Ectodermal cell (in vitro differentiated cells): ENCODE measurements around the gene EPHX1.

Source experiments
- H3K27ac ChIP-seq: 2 replicates; pipeline ENCODE4 v1.7.0; 2013; ENCODE audit warnings: mild to moderate bottlenecking, low read depth, low read length; ENCODE audit not compliant: insufficient read depth, poor library complexity, severe bottlenecking
- H3K27me3 ChIP-seq: 2 replicates; pipeline ENCODE4 v1.7.0; 2013; ENCODE audit warnings: mild to moderate bottlenecking, low read length; ENCODE audit not compliant: insufficient read depth, control insufficient read depth, poor library complexity, severe bottlenecking
- H3K36me3 ChIP-seq: one replicate; pipeline ENCODE4 v1.7.0; 2013; ENCODE audit warnings: low read length; ENCODE audit not compliant: control insufficient read depth, insufficient read depth
- H3K4me1 ChIP-seq: one replicate; pipeline ENCODE4 v1.7.0; 2013; ENCODE audit warnings: low read length; ENCODE audit not compliant: control insufficient read depth, insufficient read depth
- H3K4me3 ChIP-seq: 2 replicates; pipeline ENCODE4 v1.7.0; 2013; ENCODE audit warnings: low read depth, low read length, control low read depth; ENCODE audit not compliant: insufficient read depth
- H3K9me3 ChIP-seq: 2 replicates; pipeline ENCODE4 v1.7.0; 2013; ENCODE audit warnings: mild to moderate bottlenecking, low read length, moderate library complexity; ENCODE audit not compliant: control insufficient read depth
- WGBS, 2 experiments: methylation state at CpG; one replicate each; pipeline ENCODE4 v1.1.7; 2013; ENCODE audit warnings: missing lambda C conversion rate in 2 of 2; 5-methylcytosine and 5-hydroxymethylcytosine counted together

The EPHX1 gene

GRCh38 chr1:225768662-225769426, 41.1 kb upstream of the EPHX1 start:
- 91 to 92% methylated on average over 9 of the region's 9 CpGs for WGBS, 2 experiments
- no peaks in the 10 kb centered on the region for H3K4me1 ChIP-seq
- no peak overlapping the region for H3K27ac ChIP-seq
- H3K4me3 ChIP-seq = no peak overlapping the region
- H3K36me3 ChIP-seq = no peaks in the 10 kb centered on the region
- no peaks in the 10 kb centered on the region for H3K9me3 ChIP-seq
- H3K27me3 ChIP-seq = no peaks in the 10 kb centered on the region

DNA sequence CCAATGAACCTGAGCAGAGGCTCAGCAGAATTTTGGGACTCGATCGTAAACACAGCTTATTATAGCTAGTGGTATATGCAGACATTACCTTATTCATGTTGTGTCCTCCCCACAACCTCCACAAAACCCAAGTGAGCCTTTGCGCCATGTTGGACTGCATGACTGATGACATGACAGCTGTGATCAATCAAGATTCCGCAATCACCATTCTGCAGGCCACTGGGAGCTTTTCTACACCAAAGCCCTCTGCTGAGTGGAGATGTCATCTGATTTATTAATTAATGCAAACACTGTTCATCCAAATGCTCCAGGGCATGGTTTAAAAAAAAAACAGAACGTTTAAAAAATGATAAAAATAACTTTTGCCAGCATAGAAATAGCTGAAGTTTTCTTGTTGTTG, 40.2 kb upstream of the EPHX1 start:
- no peaks in the 10 kb centered on the region for H3K4me1 ChIP-seq
- 92% methylated on average over 3 to 5 of the region's 5 CpGs for WGBS, 2 experiments

DNA sequence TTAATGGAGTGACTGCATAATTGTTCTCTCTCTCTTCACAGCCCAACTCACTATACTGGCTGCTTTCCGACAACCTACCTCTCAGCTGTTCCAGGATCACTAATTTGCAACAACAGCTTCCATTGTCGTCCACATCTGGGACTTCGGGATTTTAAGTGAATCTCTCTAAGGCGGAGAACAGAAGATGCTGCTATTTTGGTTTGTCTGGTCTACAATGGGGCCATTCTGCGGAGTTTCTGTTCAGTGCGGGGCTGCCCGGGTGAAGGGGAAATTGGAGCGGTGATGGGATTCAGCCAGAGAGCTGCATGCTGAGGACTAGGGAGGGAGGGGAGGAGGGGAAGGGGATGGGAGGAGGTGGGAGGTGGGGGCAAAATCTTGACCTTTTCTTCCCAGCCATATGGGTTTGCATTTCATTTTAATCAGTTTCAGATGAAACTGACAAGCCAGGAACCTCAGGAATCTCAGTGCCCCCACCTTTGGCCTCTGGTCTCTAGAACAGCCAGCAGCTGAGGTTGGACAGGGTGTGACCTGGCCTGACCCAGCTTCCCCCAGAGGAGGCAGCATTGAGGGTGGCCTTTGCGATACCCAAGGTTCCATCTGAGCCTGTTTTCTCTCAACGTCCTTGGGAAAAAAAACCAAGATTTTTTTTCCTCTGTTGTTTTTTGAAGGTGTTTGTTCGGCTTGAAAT, 39.2 kb upstream of the EPHX1 start:
- 38 to 49% methylated on average over 10 to 11 of the region's 11 CpGs for WGBS, 2 experiments
- H3K9me3 ChIP-seq = no peaks in the 10 kb centered on the region
- no peaks in the 10 kb centered on the region for H3K36me3 ChIP-seq
- H3K4me1 ChIP-seq = no peaks in the 10 kb centered on the region
- no peaks in the 10 kb centered on the region for H3K27me3 ChIP-seq
- no peak overlapping the region for H3K4me3 ChIP-seq
- H3K27ac ChIP-seq = no peak overlapping the region

More for the DNA sequence above, 40.2 kb upstream of the EPHX1 start:
- Histone ChIP-seq H3K9me3 (no peaks in the 10 kb centered on the region), H3K36me3 (no peaks in the 10 kb centered on the region), H3K4me3 (no peak overlapping the region), H3K27me3 (no peaks in the 10 kb centered on the region), H3K27ac (no peak overlapping the region)

DNA sequence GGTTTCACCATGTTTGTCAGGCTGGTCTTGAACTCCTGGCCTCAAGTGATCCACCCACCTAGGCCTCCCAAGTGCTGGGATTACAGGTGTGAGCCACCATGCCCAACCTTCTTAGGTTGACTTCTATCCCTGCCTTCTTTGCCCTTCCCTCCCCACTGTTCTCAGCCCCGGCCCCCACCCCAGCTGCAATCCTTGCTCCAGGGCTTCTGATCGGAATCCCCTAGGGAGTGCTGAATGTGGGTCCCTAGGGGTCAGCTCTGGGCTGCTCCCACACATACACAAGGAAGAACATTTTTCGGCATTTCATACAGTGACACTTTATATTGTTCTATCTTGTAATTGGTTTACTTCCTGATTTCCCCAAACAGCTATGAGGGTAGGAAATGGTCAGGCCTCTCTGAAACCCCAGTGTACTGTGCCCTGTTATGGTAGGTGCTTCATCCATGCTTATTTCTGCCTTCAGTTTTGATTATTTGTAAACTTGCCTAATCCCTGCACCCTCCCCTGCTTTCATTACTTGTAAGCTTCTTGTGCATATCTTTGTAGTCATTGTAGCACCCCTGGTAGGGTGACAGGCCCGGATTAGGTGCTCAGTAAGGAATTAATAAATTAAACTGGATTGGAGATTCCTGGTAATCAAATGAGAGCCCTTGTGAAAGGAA, 38.1 kb upstream of the EPHX1 start:
- Histone ChIP-seq H3K9me3 (no peaks in the 10 kb centered on the region), H3K4me1 (peaks cover 2% of the 10 kb centered on the region), H3K4me3 (no peak overlapping the region), H3K27ac (no peak overlapping the region), H3K36me3 (no peaks in the 10 kb centered on the region), H3K27me3 (no peaks in the 10 kb centered on the region)
- WGBS, 2 experiments = 68 to 71% methylated on average over 3 to 4 of the region's 4 CpGs

DNA sequence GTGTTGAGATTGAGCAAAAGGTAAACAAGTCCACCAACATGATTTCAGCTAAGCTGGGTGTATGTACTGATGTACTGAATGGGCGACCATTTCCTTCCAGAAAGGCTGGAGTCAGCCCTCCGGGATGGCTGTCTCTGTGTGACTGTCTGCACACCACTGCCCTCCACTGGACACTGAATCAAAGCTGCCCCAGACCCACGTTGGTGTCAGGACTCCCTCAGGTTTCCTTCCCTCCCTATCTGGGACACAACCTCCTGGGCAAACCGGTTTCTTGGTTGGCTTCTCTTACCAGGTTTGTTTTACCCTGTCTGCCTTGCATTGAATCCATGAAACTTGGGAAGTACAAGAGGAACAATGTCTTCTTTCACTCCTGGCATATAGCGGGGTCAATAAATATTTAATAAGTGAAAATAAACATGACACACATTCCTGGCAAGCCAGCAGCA, 37.6 kb upstream of the EPHX1 start:
- H3K4me1 ChIP-seq = peaks cover 7% of the 10 kb centered on the region
- no peak overlapping the region for H3K27ac ChIP-seq
- 5 to 6% methylated on average over 4 of the region's 5 CpGs for WGBS, 2 experiments
- no peaks in the 10 kb centered on the region for H3K27me3 ChIP-seq
- H3K36me3 ChIP-seq = no peaks in the 10 kb centered on the region
- H3K4me3 ChIP-seq = no peak overlapping the region
- H3K9me3 ChIP-seq = no peaks in the 10 kb centered on the region

GRCh38 chr1:225772848-225773247, 37.1 kb upstream of the EPHX1 start:
- Histone ChIP-seq H3K27ac (no peak overlapping the region), H3K36me3 (no peaks in the 10 kb centered on the region), H3K9me3 (no peaks in the 10 kb centered on the region), H3K27me3 (no peaks in the 10 kb centered on the region), H3K4me3 (no peak overlapping the region), H3K4me1 (peaks cover 7% of the 10 kb centered on the region)
- 83 to 85% methylated on average over 4 of the region's 4 CpGs for WGBS, 2 experiments

GRCh38 chr1:225774281-225775147, 35.4 kb upstream of the EPHX1 start:
- no peaks in the 10 kb centered on the region for H3K9me3 ChIP-seq
- H3K36me3 ChIP-seq = no peaks in the 10 kb centered on the region
- H3K27me3 ChIP-seq = no peaks in the 10 kb centered on the region
- WGBS, 2 experiments = 62 to 65% methylated on average over 3 of the region's 3 CpGs
- H3K4me1 ChIP-seq = peaks cover 12% of the 10 kb centered on the region
- H3K27ac ChIP-seq = no peak overlapping the region
- no peak overlapping the region for H3K4me3 ChIP-seq

- peaks cover 18% of the 10 kb centered on the region for H3K4me1 ChIP-seq
- H3K9me3 ChIP-seq = no peaks in the 10 kb centered on the region
- WGBS, 2 experiments = 90 to 96% methylated on average over 4 of the region's 4 CpGs
- H3K36me3 ChIP-seq = no peaks in the 10 kb centered on the region
- H3K4me3 ChIP-seq = no peak overlapping the region
- H3K27me3 ChIP-seq = no peaks in the 10 kb centered on the region
- no peak overlapping the region for H3K27ac ChIP-seq
Measured at GRCh38 chr1:225776294-225776693, 33.6 kb upstream of the EPHX1 start.

DNA sequence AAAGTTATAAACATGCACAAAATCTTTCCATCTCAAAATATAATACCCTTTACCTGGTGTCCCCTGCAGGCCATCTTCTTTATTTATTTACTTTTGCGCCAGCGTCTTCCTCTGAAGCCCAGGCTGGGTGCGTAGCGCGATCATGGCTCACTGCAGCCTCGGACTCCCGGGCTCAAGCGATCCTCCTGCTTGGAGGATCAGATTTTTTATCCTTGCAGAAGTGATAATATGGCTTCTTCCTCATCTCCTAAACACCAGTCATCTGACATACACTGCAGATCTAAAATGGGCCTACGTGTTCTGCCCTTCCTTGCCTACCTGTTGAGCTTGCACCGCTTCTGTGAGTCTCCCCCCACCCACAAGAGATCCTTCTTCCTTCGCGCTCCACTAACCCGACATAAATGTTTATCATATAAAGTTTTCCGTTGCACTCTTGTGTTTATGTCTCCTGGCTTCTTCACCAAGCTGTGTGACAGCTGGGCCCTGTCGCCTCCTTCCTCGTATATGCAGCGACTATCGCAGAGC, 32.8 kb upstream of the EPHX1 start:
- 41 to 44% methylated on average over 18 of the region's 18 CpGs for WGBS, 2 experiments
- H3K4me1 ChIP-seq = peaks cover 18% of the 10 kb centered on the region
- H3K36me3 ChIP-seq = no peaks in the 10 kb centered on the region
- H3K27me3 ChIP-seq = no peaks in the 10 kb centered on the region
- H3K4me3 ChIP-seq = peak overlapping the region; percentile 71
- peak overlapping the region; percentile 44 for H3K27ac ChIP-seq
- H3K9me3 ChIP-seq = no peaks in the 10 kb centered on the region
